T47D (cell line): ENCODE results near the gene ARID3C.

Experiments used
- DNase-seq, 2 experiments: peaks; one replicate each; pipeline versions ENCODE4 v3.0.0 to v3.0.0-alpha.2; 2011 to 2012; ENCODE audit warnings: low read depth in 1 of 2, low spot score in 1 of 2
- JUND ChIP-seq: IDR thresholded peaks from 2 replicates; pipeline ENCODE4 v1.6.1; 2012; ENCODE audit warnings: low read depth
- in situ Hi-C: cut with HindIII; loops from 2 replicates; pipeline ENCODE4 v1.10.0; 2016; ENCODE audit warnings: low sequenced_read_pairs, low pct_unique_long_range_greater_than_20kb

Gene ARID3C, protein sequence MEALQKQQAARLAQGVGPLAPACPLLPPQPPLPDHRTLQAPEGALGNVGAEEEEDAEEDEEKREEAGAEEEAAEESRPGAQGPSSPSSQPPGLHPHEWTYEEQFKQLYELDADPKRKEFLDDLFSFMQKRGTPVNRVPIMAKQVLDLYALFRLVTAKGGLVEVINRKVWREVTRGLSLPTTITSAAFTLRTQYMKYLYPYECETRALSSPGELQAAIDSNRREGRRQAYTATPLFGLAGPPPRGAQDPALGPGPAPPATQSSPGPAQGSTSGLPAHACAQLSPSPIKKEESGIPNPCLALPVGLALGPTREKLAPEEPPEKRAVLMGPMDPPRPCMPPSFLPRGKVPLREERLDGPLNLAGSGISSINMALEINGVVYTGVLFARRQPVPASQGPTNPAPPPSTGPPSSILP

DNA sequence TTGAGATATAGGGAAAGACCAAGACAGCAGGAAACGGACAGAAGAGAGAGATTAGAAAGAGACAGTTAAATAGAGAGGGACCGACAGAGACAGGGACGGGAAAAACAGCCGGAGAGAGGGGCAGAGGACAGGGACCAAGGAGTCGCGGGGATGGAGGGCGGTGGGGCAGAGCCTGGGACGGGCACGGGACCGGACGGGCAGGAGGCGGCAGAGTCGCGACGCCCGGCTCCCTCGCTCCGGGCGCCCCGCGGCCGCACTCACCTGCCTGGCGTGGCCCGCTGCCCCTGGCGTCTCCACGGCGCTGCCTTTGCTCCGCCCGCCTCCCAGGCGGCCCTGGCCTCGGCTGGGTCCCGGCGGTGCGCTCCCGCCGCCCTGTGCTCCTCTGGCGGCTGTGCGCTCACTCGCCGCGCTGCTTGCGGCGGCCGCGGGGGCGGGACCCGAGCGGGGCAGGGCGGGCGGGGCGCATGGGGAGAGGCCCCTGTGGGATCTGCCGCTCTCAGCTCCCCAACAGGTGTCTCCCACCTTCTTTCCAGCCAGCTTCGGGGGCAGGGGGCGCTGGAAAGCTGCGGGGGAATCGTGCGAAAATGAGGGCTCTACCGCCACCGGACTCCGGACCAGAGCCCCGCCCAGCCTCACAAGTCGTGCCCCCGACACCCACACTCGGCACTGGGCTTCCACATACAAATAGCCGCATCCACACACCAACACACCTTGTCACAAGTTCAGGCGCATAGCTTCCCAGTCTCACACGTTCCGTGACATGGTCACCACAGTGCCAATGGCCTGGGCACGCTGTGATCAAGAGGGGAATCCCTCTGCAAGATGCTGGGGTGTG, at the start of gene ARID3C:
Gene ARID3C (minus strand): TSS at position 411 of the 835 bp plus-strand sequence. CDS start 1,052 bp downstream, outside the sequence.
- peak; percentile 57 to 58 for DNase-seq
- in situ Hi-C loops = no loop called here
- no peak for TF ChIP-seq JUND

DNA sequence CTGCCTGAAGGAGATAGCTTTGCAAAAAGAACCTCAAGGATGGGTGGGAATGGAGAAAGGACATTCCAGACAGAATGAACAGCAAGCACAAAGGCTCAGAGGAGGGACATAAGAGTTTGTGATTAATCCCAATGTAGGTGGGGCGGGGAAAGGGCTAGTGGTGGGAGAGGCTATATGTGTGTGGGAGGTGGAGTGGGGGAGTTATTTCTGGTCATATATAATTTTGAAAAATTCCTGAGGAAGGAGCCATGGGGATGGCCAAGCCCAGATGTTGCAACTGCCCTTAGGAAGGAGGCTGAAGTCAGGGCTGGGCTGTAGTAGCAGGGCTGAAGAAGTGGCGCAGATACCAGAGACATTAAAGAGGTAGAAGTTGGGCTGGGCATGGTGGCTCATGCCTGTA, 47.0 kb upstream of the ARID3C start:
- no peak for DNase-seq
- in situ Hi-C loops = no loop called here
- no peak for TF ChIP-seq JUND

DNA sequence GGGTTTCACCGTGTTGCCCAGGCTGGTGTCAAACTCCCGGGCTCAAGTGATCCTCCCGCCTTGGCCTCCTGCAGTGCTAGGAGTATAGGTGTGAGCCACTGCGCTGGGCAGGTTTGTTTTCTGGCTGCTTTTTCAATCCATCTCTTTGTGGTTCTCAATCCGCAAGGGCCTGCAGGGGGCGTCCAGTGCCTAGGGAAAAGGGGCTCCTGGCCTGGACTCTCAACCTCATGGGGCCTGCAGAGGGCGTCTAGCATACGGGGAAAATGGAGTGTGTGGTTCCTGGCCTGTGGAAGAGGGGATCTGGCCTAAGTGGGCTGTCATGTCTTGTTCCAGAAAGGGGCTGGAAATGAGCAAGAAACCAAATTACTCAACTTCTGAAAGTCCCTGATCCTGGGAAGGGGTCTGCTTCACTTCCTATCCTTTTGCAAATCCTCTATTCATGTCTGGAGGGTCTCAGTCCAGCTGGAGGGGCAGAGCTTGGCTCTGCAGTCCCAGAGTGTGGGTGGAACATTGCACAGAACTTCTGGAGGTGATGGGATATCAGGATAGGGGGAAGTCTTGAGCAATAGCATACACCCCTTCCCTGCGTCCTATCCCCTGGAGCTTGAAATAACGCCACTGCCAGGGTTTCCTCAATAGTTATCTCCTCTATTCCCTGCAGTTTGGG, 46.3 kb upstream of the ARID3C start:
- TF ChIP-seq JUND = no peak
- DNase-seq = peak; percentile 31 to 74
- in situ Hi-C loops = no loop called here

DNA sequence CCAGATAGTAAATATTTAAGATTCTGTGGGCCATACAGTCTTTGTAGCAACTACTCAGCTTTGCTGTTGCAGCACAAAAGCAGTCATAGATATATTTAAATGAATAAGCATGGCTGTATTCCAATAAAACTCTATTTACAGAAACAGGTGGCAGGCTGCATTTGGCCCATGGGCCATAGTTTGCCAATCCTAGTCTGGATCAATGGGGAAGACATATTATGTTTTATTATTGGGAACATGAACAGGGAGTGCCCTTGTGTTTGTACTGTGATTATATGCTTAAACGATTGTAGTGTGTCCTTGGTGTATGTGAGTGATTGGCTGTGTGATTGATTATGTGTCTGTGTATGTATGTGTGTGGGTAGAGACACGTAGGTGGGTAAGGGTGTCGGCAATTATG, 45.6 kb upstream of the ARID3C start:
- TF ChIP-seq JUND = no peak
- in situ Hi-C loops = no loop called here

DNA sequence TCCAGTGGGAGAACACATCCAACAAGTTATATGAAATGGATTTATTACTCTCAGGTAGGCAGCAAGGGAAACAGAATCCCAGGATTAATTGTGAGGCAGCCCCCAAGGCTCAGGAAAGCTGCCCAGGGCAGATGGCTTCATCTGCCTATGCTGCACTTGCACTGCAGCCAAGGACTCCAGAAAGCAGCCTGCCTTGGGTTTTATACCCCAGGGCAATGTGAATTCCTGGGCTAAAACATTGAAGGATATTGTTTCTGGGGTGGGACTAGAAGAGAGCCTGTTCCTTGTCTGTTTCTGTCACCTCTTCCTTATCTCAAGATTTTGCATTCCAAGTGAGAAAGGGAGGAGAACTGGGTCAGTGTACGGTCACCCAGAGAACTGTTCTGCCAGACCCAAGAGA, 42.4 kb upstream of the ARID3C start:
- no peak for TF ChIP-seq JUND
- no peak for DNase-seq
- in situ Hi-C loops = no loop called here

More for the DNA sequence above, 45.6 kb upstream of the ARID3C start:
- no peak for DNase-seq

DNA sequence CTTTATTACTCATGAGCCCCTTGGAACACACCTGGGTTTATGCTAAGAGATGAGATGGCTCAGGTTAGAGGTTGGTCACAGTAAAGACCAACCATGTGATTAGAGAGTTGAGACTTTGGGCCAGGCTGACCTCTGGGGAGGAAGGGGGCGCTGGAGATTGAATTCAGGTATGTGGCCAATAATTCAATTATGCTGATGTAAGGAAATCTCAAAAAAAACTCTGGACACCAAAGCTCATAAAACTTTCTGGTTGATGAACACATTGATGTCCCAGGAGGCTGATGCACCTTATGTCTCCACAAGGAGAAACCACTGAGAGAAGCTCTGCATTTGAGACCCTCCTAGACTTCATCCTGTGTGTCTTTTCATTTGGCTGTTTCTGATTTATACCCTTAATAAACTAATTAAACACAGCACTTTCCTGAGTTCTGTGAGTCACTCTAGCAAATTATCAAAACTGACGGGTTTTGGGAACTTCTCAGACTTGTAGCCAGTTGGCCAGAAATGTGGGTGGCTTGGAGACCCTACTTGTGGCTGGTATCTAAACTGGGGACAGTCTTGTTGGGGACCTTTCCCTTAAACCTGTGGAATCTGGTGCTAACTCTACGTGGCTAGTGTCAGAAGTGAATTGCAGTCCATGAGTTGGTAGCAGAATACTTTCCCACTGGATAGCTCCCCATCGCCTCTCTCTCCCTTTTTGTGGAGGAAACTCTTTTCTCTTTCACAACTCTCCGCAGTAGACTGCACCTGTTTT, 41.1 kb upstream of the ARID3C start:
- in situ Hi-C loops = no loop called here
- DNase-seq = no peak
- TF ChIP-seq JUND = no peak

DNA sequence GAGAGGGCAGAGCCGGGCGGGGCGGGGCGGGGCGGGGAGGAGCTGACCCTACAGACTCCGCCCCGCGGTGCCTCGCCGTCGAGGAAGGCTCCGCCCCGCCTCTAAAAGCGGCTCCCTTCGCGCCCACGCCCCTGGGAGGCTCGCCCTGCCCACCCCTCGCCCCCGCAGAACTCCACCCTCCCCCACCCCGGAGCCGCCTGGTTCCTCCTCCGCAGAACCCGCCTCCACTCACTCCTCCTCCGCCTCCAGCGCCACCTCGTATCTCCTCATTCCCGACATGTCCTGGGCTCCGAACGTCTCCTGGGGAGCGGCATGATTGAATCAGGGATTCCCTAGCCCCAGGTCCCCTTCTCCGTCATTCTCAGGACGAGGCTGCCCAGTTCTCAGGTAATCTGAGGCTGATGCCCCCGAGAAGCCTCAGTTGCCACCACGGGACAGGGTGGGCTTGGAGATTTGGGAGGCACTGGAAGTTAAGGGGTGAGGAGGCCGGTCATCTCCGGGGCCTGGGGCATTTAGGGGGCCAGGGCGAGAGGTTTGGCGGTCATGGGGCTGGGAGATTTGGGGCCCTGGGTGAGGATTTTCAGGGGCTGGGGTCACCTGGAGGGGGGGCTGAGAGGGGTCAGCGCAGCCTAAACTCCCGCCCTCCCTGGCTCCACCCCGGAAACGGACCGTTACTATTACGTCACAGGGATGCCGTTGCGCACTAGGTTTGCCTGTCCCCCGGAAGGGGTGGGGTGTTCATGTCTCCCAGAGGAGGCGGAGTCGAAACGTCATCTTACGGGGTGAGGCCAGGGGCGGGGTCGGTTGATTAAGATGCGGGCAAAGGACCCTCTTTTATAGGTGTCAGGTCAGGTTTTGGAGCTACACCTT, 36.8 kb upstream of the ARID3C start:
- in situ Hi-C loops = no loop called here
- TF ChIP-seq JUND = no peak

DNA sequence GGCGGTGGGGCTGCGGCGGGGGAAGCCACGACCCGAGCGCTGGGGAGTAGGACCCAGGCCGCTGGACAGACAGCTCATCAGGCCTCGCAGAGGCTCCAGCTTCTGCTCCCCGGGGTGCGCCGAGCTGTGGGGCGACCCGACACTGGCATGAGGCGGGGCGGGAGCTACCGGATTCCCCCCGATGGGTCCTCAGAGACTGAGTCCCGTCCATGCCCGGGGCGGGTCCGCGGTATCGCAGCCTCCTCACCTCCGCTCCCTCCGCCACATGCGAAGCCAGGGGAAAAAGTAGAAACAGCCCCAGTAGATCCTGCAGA, 36.2 kb upstream of the ARID3C start:
- DNase-seq = no peak
- in situ Hi-C loops = no loop called here
- no peak for TF ChIP-seq JUND

More for the DNA sequence above, 36.8 kb upstream of the ARID3C start:
- peak; percentile 75 to 94 for DNase-seq

DNA sequence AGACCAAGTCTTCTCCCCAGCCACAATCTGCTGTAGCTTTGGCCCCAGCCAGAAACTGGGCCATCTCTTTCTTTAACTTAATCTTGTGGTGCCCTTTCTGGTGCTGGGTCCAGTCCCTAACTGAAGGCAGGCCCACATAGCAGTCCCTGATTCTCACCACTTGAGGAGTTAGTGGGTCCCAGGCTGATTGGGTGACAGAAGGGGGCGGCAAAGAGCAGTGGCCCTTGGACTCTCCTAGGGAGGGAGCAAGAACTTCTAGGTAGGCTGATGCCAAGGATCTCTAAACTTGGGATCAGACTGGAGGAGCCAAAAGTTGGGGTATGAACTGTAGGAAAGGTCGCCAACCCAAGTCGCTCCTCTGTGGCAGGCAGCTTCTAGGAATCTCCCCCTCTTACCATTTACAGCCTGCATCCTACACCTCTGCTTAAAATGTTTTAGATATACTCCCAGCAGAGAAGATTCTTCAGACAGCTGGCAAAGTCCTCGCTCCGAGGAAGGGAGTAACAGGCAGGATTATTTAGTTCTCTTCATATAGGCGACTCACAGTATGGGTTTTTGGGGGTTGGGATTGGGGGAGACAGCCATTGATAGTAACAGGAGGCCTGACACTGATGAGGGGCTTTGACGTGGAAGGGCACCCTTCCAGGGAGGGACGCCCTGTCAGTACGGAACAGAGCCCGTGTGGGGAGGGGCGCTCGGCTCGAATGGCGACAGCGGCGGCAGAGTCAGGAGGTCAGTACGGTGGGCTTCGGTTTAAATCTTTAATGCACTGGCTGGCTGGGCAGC, 35.6 kb upstream of the ARID3C start:
- no peak for TF ChIP-seq JUND
- peak; percentile 51 to 85 for DNase-seq
- in situ Hi-C loops = no loop called here

DNA sequence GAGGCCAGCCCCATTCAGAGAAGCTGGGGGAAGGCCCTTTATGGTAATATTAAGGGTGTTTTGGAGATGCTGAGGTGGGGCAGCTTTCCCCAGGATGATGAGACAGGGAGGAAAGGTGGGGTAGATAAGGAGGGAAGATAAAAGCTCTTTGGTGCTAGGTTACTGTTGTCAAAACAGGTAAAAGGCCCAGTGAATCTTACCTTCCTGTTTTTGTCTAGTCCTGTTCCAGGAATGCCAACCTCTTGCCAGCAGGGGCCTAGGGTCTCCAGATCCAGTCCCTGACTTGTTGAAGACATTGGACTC, 34.4 kb upstream of the ARID3C start:
- DNase-seq = no peak
- TF ChIP-seq JUND = no peak
- in situ Hi-C loops = no loop called here

DNA sequence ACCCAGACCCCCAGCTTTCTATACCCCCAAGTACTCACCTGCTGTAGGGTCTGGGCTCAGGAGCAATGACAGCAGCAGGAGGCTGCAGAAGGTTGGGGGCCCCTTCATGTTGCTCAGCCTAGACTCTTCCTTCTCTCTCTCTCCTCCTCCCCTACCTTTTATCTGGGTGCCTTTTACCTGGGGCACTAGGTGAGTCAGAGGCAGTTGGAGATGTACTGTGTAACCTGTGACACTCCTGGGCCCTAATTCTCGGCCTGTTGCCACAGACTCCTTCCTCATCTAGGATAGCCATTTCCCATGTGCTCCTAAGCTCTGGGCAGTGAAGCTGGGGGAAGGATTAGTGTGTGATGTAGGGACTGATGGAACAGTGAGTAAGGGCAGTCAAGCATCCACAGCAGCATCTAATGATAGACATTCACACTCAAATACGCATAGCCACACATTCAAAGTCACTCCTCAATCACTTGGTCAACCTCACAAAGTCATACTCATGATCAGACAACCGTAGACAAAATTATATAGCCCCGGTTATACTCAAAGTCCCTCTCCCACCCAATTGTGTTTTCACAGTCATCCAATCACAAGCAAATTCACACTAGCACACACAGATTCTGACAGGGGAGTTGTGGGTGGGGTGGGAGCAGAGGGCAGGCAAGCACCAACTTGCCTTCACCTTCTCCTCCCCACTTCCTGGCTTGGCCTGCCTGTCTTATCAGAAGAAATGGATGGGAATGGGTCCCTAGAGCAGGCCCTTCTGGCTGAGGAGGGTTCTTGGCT, 33.8 kb upstream of the ARID3C start, which contains the start of gene CCL27:
Gene CCL27 (minus strand): TSS at position 132 of the 777 bp plus-strand sequence. CDS start 24 bp downstream, at position 108.
- no peak for TF ChIP-seq JUND
- in situ Hi-C loops = no loop called here

More for the DNA sequence above, 33.8 kb upstream of the ARID3C start, which contains the start of gene CCL27:
- no peak for DNase-seq
